Stimulated activated CD4-positive, alpha-beta T cell treated with anti-CD3 and anti-CD28 coated beads, Interleukin-1b, Interleukin-23, amount 100 ng/mL, for 24 hours (primary cell): ENCODE data around the gene PLCG2.
"Not testable (repeated sequence)": the region's sequence is repeated elsewhere in the genome, so short reads cannot be mapped to it uniquely, and the experiment has no call there.

Experiments
- DNase-seq, 4 experiments: peaks; one replicate each; pipeline ENCODE4 v3.0.0-alpha.2; 2020; ENCODE audit warnings: low read depth in 4 of 4, low spot score in 1 of 4

Gene PLCG2

DNA sequence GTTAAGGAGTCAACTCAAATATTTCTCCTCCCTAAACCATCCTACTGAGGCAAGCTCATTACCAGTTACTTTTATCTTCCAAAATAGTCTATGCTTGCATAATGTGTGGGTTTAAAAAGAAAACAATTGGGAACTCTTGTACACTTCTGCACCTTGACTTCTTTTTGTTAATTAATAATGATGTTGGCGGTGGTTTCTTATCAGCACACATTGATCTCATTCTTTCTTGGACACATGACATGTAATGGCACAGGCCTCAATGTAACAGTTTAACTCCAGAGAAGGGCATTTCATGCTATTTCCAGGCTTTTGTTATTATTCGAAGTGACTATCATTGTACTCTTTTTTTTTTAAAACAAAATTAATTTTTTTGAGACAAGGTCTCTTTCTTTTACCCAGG lies 7.8 kb downstream of the PLCG2 start:
- no peak for DNase-seq

DNA sequence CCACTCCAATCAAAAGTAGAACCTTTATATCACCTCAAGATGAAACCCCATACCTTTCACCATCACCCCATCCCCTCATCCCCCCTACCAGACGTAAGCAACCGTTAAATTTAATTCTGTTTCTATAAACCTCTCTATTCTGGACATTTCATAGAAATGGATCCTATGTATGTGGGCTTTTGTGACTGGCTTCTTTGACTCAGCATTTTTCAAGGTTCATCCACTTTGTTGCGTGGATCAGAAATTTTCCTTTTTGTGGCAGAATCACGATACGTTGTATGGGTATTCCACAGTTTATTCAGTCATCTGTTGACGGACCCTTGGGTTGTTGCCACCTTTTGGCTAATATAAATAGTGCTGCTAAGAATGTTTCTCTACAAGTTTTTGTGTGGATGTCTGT lies 8.6 kb downstream of the PLCG2 start:
- no peak for DNase-seq

DNA sequence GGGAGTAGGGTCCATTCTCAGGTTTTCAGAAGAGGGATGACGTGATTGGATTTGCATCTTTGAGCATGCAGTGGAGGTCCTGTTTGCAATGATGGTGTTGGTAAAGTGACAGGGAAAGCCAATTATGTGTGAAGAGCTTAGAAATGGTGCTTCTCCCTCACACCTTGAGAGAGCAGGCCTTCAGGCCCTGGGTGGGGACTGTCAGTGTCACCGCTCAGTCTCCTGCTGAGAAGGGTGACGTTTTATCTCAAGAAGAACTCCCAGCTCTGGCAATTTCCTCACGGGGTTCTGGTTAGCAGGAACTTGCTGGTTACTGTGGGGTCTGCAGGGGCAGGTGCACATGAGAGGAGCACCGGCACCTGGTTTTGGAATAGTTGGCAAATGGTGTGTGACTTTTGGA lies 11.2 kb downstream of the PLCG2 start:
- DNase-seq, result no peak

DNA sequence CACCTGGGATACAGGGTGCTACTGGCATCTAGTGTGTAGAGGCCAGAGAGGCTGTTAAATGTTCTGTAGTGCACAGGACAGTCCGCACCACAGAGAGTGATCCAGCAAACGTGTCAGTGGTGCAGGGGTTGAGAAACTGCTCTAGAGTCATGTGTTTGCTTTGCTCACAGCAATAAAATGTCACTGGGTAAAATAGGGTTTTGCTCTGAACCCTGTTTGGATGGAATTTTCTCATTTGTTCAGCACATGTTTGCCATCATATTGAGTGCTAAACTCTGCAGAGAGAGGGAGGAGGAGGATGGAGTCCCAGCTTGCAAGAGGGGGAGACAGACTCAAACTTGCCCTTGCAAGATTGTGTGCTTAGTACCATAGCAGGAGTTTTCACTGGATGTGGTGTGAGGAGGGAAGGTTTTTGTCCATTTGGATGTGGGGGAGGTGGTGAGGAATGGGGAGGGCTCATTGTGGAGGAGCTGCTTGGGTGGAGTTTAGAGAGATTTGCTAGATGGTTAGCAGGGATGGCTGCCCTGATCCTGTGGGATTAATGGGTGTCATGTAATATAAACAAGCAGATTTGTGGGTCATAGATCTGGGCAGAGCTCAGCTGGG lies 11.8 kb downstream of the PLCG2 start:
- DNase-seq, result no peak

DNA sequence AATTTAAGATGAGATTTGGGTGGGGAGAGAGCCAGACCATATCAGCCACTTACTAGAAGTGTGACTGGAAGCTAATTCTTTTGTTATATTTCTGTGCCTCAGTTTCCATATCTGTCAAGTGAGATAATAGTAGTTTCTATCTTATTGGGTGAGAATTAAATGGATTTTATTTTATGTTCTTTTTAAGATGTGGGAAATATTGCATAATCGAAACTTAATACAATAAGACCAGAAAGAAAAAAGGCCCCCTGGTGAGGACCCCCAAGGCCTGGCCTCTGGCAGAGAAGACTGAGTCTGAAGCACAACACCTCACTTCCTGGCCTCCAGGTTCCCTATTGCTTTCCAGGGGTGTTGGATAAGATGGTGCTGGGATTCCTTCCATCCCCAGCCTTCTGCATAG lies 13.7 kb downstream of the PLCG2 start:
- DNase-seq, result no peak

DNA sequence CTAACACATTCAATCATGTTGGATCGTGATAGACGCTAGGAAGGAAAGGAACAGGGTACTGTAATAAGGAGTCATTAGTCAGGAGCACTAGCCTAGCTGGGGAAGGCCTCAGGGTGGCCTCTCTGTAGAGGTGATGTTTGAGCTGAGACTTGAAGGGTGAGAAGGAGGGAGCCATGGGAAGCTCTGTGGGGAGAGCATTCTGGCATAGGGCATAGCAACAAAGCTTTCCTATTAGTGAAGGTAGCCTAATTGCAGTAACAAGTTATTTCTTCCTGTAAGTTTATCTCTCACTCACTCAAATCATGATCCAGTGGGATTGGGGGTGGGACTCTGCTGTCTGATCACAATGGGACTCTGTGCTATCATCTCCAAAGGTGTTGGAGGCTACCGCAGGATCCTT lies 16.1 kb downstream of the PLCG2 start:
- no peak for DNase-seq

DNA sequence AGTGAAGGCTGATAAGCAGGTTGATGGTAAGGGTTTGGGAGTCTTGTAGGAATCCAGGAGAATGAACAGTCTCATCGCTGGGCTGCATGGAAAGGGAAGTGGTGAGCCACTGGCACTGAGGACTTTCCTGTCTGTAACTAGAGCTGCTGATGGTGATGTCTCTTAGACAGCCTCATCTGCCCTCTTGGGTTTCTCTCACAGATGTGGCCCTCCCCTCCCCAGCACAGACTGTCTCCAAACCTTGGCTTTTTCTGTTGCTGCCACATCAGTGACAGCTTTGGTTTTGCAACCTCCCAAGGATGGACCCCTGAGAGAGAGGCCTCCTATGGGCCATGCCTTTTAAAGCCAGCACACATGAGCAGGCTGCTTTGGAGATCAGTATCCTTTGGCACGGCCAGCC lies 16.9 kb downstream of the PLCG2 start:
- no peak for DNase-seq

DNA sequence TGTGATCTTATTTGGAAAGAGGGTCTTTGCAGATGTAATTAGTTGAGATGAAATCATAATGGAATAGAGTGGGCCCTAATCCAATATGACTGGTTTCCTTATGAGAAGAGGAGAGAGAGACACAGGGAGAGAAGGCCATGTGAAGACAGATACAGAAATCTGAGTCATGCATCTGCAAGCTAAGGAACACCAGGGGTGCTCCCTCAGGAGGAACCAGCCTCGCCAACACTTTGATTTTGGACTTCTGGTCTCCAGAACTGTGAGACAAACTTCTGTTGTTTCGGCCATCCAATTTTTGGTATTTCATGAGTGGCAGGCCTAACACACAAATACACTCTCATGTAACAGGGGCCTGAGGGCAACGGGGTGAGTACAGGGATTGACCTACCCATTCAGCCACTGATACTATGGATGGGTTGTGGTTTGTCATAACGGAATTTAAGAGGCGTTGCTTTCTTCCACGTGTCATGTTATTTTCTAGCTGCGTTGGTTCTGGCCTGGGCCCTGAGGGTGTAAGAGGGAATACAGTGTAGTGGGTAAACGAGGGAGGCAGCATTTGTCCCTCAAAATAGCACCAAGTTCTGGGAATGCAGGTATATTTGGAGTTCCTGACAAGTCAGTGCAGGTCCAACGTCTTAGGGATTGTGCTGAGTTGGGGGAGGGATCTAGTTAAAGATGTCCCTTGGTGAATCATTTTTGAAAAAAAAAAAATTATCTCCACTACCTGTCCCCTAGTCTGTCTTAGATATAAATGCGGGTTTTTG lies 17.7 kb downstream of the PLCG2 start:
- no peak for DNase-seq

DNA sequence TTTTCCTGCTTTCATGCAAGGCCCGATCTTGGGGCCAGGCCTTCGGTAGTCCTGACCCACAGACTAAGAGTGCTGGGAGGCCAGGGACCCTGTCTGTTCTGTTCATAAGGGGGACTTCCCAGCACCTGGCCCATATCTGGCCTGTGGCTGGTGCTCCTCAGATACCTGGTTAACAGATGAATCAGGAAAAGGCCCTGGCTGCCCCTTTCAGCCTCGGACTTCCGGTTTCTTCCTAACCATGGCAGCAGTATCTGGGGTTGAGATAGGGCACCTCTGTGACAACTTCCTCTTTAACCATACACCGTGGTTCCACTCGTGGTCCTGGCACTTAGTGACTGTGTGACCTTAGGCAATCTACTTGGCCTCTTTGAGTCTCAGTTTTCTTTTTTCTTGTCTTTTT lies 18.4 kb downstream of the PLCG2 start:
- DNase-seq, result no peak

DNA sequence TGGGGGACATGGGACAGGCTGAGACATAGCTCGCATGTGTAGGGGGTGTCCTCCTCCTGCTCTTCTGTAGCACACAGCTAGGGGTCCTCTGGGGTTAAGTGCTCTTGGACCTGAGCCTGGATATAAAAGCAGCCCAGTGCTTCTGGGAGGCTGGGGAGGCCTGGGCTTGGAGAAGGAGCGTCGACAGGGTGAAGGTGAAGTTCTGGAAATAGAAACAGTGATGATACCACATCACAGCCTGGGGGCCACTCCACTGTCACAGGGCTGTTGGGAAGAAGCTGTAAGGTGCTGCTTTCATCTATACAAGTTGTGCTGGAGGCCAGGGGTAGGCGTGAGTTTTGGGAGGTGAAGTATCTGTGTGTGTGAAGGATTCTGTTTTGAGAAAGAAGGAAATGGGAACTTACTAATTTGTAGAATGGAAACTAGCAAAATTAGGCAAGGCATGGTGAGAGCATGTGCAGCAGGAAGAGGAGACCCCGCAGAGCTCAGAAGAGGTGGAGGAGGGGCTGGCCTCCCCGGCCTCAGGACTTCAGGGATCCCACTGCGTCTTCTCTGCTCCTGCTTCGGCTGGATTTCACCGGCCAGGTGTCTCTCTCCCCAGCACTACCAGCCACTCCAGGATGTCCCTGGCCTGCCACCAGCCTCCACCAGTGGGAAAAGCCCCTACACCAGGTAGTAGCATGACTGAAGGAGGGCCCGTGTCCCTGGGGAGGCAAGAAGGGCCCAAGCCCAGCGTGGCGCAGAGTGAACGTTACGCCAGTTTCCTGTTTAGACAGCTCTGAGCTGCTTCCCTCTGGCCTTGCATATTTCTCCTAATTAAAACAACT lies 19.4 kb downstream of the PLCG2 start:
- peak in 1 of 4 experiments; percentile 7 for DNase-seq

DNA sequence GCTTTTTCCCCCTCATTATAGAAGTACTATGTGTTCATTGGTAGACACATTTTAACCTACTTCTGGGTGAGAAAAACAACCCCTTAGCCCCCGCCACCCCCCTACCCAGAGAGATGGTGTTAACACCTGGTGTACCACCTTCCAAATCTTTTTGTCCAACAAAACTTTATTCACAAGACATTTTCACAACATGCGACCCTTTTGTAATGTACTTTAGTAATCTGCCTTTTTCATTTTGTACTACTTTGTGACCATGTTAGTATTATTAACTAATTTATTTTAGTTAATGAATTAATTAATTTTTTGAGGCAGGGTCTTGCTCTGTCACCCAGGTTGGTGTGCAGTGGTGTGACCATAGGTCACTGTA lies 20.0 kb downstream of the PLCG2 start:
- no peak for DNase-seq

DNA sequence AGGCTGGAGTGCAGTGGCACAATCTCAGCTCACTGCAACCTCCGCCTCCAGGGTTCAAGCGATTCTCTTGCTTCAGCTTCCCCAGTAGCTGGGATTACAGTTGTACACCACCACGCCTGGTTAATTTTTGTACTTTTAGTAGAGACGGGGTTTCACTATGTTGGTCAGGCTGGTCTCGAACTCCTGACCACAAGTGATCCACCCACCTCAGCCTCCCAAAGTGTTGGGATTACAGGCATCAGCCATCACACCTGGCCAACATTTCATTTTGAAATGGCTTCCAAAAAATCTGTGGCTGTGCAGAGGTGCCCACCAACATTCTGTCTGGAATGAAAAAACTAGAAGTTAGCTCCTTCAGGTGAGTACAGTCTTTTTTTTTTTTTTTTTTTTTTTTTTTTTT lies 22.6 kb downstream of the PLCG2 start:
- not testable (repeated sequence) for DNase-seq

DNA sequence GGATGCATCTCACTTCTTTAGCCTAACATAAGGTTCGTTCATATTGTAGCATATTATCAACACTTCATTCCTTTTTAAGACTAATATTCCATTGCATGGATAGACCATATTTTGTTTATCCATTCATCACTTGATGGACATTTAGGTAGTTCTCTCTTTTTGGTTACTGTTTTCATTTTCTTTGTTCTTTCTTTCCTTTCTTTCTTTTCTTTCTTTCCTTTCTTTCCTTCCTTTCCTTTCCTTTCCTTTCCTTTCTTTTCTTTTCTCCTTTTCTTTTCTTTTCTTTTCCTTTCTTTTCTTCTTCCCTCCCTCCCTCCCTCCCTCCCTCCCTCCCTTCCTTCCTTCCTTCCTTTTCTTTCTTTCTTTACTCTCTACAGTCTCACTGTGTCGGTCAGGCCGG lies 24.2 kb downstream of the PLCG2 start:
- DNase-seq, result no peak

DNA sequence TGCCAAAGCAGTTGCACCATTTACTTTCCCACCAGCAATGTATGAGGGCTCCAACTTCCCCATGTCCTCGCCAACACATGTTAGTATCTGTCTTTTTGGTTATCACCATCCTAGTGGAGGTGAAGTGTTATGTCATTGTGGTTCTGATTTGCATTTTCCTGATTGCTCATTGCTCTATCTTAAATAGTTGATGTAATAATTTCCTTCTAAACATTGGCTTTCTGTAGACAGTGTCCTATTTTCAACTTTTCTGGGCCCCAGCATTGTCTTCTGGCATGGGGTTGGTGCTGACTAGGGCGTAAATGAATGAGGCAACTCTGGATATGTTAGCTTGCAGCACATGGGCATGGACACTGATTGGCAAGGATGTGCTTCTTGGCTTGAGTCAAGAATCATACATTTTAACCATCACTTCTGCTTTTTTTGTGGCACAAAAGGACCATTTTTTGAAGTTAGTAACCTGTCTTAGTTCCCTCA lies 25.1 kb downstream of the PLCG2 start:
- DNase-seq, result no peak

DNA sequence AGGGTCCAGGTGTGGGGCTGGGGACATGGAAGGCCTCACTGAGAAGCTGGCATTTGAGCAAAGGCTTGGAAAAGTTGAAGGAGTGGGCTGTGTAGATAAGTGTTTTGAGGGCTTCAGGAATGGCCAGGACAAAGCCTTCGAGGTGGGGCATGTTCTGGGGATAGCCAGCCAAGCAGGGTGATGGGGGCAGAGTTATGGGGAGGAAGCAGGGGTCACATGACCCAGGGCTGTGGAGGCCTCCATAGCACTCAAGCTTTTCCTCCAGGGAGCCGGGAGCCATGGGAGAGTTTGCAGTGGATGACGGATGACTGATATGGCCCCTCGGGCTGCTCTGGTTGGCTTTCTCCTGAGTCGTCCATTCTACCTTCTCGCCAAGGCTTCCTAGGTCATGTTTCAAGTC lies 27.6 kb downstream of the PLCG2 start:
- DNase-seq, result no peak

DNA sequence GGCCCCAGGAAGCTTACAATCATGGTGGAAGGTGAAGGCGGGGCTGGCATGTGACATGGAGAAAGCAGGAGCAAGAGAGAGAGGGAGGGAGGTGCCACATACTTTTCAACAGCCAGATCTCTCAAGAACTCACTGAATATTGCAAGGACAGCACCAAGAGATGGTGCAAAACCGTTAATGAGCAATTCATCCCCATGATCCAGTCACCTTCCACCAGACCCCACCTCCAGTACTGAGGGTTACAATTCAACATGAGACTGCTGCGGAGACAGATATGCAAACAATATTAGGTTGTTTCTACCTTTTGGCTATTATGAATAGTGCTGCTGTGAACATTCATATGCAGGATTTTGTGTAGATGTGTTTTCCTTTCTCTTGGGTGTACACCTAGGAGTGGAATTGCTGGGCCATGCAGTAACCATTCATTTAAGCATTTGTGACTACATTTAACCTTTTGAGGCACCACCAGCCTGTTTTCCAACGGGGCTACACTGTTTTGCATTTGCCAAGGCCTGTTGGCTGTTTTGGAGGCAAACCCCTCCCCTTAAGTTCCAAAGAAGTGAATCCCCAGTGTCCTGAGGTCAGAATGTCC lies 28.8 kb downstream of the PLCG2 start:
- no peak for DNase-seq

DNA sequence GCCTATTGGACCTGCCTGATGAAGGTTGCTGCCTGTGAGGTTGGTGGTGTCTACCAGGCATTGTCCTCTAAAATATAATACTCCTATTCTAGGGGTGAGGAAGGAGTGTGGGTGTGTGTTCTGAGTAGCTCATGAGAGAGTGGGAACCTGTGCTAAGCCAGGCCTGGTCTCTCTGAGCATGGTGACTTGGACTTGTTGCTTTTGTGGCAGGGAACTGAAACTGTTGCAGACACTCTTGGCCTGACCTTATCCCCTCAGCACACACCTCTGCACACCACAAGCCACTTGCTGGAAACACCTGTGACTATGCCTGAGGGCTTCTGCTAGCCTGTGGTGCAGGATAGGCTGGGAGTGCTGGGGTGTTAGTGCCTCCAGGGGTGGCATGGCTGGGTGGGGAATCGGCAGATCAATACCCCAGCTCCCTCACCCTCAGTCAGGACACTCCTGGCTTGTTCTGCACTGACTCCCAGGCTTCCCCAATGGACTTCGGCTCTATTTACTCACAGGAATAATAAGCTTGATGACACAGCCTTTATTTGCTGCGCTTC lies 29.9 kb downstream of the PLCG2 start:
- no peak for DNase-seq

DNA sequence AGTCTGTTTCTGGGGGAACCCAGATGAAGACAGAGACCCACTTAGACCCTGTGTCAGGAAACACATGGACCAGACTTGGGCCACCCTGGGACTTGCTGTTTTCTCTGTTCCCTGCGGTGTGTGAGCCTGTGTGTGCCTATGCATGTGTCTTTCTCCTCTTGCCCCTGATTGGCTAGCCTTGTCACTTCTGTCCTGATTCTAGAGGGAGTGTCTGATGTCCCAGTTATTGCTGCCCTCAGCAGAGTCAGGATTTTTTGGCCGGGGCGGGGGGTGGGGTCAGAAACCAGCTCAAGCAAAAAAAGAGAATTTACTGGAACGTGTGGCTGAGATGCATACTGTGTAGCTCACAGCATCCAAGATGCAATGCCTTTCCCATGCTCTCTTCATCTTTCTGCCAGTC lies 30.5 kb downstream of the PLCG2 start:
- no peak for DNase-seq

DNA sequence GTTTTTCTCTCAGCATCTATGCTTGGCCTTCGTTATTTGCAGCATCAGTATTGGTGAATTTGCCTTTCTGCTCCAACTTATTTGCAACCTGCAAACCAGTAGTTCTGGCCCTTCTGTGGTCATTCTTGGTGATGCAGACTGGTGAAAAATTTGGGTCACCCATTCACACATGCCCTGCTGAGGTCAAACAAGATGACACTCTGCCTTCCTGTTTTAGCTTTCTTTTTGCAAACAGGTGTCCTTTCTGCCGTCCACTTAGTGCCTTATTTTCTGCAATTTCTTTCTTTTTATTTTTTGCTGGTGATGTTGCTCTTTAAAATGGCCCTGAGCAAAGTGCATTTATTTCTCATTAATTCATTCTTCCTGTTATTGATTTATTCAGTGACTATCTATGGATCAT lies 31.3 kb downstream of the PLCG2 start:
- DNase-seq, result no peak

DNA sequence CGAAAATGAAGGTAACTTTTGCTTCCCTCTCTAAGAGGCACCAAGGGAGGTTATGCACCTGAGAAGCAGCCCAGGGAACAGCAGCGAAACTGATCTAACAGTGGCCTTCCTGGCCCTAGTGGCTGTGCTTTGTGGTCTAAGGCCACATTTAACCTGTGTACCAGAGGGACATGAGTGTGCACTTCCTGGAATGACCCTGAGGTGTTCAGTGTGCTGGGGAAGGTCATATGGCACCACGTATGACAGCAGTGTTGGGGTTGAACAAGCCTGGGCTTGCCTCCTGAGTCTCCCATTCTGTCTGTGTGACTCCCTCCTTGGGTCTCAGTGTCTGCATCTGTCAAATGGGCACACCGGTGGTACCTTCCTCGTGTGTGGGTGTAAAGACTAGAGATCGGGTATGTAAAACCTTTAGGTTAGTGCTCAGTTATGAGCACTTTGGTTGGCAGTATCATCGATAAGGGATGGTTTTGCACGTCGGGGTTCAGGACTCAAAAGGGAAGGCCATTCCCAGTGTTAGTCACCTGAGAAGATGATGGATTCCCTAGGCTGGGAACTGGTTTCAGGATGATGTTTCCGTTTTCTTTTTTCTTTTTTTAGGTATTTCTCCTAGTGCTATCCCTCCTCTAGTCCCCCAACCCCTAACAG lies 31.9 kb downstream of the PLCG2 start:
- DNase-seq, result no peak

DNA sequence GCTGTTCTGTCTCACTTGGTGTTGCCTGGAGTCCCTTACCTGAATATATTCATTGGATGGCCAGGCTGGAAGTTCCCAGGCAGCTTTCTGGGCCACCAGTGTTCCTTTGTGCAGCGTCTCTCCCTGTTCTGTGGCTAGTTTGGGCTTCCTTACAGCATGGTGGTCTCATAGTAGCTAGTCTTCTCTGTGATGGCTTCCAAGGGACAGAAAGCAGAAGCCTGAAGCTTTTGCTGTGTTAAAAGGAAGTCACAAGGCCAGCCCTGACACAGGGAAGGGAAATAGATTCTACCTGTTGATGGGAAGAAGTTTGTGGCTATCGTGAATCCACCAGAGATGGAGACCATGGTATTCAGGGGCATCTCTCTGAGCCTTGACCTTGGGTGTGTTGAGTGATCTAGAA lies 34.6 kb downstream of the PLCG2 start:
- no peak for DNase-seq
